Stimulated activated CD4-positive, alpha-beta T cell treated with anti-CD3 and anti-CD28 coated beads, TNF-alpha, amount 100 ng/mL, for 48 hours (primary cell): Measurements from ENCODE around the gene DYSF.

ENCODE experiments used
- DNase-seq, 3 donors: peaks; one replicate each; pipeline ENCODE4 v3.0.0-alpha.2; 2020; ENCODE audit warnings: low read depth in 3 of 3

Gene DYSF

DNA sequence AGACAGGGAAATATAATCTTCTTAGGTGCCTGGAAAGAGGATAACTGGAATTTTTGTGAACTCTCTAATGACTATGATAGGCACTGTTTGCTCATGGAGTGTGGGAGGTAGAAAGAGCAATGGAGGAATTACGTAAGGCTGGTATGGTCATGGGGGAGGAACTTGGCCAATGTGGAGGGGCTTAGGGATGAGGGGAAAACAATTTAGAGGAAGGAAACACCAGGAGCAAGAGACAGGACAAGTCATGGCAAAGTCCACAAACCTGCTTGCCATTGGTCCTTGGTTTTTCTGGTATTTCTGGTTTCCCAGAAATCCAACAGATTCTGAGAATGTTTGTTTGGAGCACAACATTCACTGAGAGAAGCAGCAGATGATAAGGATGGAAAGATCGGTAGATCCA lies 274.2 kb downstream of the DYSF start:
- no peak for DNase-seq

GRCh38 chr2:71728036-71728435 lies 274.7 kb downstream of the DYSF start:
- no peak for DNase-seq

DNA sequence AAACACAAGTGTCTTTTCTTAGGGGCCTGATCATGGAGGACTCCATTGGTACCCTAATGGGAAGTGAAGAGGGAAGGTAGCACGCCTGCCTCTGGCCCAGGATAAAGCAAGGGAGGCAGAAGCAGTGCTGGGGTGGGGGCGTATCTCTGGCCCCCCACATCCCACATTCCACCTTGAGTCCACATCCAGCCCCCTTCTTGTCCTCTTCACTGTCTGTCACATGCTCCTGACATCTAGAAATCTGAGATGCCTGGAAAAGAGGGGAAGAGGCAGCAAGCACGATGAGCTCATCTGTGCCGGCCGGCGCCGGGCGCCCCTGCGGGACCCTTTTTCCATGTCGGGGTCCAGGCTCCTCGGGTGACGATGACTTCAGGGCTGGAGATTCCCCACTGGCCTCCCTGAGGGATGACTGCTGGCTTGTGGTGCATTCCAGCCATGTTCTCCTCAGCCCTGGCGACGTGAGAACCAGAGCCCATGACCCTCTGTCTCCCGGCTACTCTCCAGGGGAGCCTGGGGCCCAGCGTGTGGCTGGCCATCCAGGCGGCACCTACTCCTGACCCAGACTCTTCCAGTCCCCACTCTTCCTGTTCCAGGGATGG lies 277.5 kb downstream of the DYSF start:
- no peak for DNase-seq

DNA sequence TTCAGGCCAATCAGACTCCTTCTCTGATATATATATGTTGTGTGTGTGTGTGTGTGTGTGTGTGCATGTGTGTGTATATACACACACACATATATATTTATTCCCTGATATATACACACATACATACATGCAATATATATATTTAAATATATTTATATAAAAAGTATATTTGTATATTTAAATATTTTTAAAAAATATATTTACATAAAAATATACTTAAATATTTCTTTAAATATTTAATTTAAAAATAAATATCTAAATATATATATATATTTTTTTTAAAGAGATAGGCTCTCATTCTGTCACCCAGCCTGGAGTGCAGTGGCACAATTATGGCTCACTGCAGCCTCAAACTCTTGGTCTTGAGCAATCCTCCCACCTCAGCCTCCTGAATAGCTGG lies 281.3 kb downstream of the DYSF start:
- no peak for DNase-seq

DNA sequence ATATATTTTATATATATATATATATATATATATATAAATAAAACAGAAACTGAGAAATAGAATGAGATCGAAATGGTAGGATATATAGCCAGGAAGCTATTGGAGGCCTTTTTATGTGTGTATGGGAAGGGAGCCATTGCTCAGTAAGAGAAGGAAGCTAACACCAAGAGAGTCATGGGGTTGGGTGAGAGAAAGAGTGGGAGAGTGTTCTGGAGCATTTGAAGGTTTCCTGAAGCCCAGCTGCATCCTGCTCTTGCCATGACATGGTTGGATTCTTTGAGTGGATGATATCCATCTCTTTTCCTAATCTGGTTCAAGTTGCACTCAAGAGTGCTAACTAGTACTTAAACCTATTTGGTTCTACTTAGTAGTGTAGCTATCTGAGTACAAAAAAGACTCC lies 282.3 kb downstream of the DYSF start:
- no peak for DNase-seq
